Myocyte (in vitro differentiated cells): ENCODE data around the gene ARHGAP20. TPM values are rescaled to one million over a fixed set of nuclear protein-coding genes. Genes with fewer than 3 reads are reported as not detected.
"Not testable (repeated sequence)": the region's sequence is repeated elsewhere in the genome, so short reads cannot be mapped to it uniquely, and the experiment has no call there.

Source experiments
- DNase-seq: peaks from one replicate; pipeline ENCODE4 v3.0.0-alpha.2; 2012; ENCODE audit warnings: low read depth
- total RNA-seq: library from RNA; depleted of rRNA; stranded (reverse); fragments of >200 nt; gene quantifications from 2 replicates; pipeline ENCODE4 v1.2.3, GENCODE V29; 2014

ARHGAP20 gene
- total RNA-seq, 1 donor from 2014 or later, result 0.59 TPM

GRCh38 chr11:110715541-110715940 lies 3.3 kb upstream of the ARHGAP20 start:
- peak; percentile 26 for DNase-seq

DNA sequence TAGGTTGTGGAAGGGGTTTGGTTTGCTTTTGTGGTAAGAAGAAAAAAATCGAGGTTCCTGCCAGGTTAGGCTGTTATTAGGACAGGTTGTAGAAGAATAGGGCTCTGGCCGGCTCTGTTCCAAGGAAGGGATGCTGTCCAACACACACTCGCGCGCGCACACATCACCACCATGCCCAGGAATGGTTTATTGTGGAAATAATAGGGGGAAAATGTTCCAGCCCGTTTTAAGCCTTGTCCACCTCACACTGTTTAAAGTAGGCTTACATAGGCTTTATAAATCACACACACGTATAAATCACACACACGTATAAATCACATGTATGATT lies 1.2 kb upstream of the ARHGAP20 start:
- no peak for DNase-seq

DNA sequence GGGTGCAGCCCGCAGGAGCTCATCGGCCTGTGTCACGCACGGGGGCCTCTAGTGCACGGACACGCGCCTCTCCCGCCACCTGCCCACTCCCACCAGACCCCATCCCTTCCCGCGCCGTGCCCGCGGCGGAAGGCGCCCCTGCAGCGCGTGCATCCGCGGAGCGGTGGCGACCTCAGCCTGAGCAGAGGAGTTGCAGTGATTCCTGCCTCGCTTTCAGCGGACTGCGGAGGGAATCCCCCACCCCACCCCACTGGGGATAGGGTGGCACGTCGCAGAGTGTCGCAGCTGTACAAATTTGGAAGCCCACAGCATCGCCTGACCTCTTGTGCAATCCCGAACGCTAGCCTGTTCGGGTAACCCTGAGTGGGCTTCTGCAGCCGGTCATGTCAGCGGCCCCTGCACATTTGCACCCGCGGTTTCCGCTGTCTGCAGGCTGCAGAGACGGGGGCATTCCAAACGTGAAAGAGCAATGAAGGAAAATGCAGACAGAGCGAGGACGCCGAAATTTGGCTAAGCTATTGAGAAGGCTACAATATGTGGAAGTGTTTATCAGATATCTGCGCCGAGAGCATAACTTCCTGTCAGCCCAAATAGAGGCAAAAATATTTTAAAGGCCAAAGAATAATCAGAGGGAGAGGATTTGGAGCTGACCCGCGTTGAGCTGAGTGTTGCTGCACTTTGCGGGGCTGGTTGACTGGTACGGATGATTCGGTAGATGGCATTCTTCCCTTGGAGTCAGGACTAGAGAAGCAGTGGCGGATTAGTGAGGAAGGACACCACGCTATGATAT lies 617 bp upstream of the ARHGAP20 start:
- peak; percentile 51 for DNase-seq

DNA sequence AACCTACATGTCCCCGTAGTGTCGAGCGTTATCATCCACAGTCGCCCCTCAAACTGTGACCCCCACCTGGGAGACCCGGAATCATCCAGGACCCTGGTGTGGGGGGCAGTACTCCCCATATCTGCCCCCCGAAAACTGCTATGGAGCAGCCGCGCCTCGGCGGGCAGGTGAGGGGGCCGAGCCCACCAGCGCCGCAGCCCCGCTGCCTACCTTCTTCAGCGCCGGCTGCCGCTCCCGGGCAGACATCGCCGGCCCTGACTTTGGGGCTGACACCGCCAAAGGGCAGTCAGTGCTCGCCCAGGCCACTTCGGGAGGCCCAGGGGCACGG lies 825 bp downstream of the ARHGAP20 start:
- no peak for DNase-seq

- peak; percentile 47 for DNase-seq
Observed at GRCh38 chr11:110710628-110711381, 1.4 kb downstream of the ARHGAP20 start.

DNA sequence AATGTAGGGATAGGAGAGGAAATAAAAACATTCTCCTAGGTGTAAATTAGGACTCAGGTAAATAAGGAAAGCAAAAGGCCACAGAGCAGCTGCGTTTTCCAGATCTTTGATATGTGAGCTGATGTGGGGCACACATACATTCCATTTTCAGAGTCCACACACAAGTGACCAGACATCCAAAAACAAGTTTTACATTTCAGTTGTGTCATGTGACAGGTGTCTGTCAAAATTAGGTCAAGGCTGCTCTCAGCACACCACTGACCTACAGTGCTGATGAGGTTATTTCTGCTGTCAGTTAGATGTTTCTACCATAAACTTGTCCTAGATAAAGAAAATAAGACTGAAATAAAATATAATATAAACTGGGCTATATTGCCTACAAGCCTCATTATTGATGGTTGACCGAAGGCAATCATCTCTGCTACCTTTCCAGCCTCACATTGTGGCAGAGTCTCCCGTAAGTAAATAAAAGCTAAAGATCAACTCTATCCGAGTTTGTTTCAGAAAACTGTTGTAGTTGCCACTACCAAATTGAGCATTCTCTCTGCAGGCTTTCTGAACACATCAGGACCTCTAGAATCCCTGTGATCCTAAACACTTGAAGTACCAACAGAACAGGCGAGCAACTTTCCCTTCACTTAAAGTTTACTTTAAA lies 7.9 kb downstream of the ARHGAP20 start:
- DNase-seq, result peak; percentile 30

- DNase-seq, result no peak
Observed at GRCh38 chr11:110691926-110692325, 20.3 kb downstream of the ARHGAP20 start.

DNA sequence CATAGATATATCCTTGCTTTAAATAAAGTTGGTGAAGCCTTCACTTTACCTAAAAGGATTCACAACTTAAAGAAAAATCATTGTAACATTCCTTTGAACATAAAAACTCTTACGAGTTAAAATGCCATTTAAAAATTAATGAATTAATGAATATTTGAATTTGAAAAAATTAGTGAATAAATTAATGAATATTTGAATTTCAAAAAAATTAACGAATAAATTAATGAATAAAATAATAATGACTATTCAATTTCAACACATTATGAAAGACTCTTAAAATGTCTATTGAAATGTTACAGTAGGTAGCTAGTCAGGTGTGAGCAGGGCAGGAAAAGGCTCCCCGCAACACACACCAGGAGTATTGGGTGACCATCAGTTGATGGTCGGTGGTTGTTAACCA lies 22.9 kb downstream of the ARHGAP20 start:
- no peak for DNase-seq

DNA sequence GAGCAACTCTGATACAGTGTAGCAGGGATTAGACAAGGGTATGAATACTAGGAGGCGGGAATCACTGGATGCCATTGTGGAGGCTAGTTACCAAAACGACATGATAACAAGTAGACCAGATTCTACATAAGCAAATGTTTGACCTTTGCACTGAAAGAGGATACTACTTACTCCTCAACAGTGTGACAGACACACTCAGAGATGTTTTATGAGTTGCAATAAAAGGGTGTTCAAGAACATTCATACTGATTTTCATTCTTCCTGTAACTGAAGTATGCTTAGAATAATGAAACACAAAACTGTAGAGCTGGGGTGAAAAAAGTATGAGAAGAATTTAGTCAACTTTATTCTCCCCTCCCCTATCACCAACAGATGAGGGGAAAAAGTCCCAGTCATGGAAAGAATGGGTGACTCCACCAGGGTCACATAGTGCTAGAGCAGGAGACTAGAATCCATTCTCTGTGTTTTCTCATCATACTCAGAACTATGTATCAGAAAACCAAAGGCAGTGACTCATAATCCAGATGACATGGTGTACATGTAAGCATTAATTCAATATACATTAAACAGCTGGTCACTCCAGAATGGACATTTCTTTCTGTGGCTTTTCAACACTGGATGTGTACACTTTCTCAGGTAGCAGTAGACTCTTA lies 32.8 kb downstream of the ARHGAP20 start:
- DNase-seq, result no peak

- no peak for DNase-seq
Observed at GRCh38 chr11:110675548-110675947, 36.7 kb downstream of the ARHGAP20 start.

GRCh38 chr11:110665689-110666465 lies 46.4 kb downstream of the ARHGAP20 start:
- no peak for DNase-seq

- DNase-seq, result no peak
Observed at GRCh38 chr11:110655967-110656366, 56.3 kb downstream of the ARHGAP20 start.

DNA sequence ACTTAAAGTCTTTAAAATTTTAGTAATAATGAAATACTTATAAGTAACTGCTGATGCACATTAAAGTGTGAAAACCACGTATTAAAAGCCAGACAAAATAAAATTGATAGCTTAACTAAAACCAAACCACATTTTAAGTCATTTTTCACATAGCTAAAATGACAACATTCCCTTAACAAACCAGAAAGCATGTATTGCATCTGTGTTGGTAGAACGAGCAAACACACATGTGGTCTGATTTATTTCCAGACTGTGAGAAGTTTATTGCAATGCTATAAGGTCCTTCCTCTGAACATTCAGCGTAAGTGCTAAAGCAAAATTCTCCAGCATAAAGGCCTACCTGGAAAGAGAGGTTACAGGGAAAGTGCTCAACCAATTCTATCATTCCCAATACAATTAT lies 57.8 kb downstream of the ARHGAP20 start:
- no peak for DNase-seq

- DNase-seq, result no peak
Observed at GRCh38 chr11:110645253-110645652, 67.0 kb downstream of the ARHGAP20 start.

- DNase-seq, result no peak
Observed at GRCh38 chr11:110634370-110634769, 77.9 kb downstream of the ARHGAP20 start.

DNA sequence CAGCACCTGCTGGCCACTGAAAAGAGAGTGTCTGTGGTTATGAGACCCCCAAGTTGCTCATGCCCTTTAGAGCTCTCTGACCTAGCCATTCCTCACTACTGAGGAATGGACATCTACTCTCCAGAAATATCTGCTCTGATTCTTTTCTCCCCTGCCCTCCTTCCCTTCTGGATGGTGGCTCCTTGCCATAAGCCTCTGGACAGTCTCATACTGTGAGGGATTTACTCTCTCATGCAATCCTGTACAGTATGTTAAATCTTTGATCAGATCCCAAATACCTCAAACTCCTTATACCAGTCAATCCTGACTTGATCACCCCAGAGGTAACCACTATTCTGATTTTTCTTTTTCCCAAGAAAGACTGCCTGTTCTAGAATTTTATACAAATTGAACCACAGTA lies 80.7 kb downstream of the ARHGAP20 start:
- DNase-seq, result peak; percentile 5

DNA sequence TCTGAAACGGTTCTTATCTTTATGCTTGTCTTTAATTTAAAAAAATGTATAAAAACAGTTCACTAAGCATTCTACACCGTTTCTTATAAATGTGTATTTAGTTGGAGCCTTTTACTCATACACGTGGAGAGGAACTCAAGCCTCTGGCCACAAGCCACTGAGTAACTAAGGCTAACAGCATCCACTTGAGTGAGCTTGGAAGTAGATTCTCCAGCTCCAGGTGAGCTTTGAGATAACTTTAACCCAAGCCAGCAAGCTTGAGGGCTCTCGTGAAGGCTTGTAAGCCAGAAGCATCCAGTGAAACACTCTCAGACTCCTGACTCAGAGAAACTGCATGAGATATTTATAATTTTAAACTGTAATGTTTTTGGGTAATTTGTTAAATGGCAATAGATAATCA lies 82.6 kb downstream of the ARHGAP20 start:
- DNase-seq, result no peak

DNA sequence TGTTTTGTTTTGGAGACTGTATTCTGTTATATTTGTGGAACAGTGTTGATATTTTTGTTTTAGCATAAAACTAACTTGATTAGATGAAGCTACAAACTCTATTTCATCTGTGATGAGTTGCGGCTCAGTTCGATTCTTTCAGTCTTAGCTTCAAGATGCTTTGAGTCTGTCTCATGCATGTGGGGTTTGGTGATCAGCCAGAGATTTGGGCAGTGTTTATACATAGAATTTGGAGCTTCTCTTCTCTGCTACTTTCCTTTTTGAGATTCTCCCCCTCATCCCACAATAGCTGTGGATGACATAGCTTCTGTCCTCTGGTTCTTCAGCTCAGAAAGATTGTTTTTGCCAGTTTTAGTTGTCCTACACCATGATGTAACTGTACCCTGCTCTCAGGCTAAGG lies 90.4 kb downstream of the ARHGAP20 start:
- DNase-seq, result peak; percentile 3

DNA sequence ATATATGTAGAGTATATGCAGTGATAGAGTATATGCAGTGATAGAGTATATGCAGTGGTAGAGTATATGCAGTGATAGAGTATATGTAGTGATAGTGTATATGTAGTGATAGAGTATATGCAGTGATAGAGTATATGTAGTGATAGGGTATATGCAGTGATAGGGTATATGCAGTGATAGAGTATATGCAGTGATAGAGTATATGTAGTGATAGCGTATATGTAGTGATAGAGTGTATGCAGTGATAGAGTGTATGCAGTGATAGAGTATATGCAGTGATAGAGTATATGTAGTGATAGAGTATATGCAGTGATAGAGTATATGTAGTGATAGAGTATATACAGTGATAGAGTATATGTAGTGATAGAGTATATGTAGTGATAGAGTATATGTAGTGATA lies 92.9 kb downstream of the ARHGAP20 start:
- not testable (repeated sequence) for DNase-seq

DNA sequence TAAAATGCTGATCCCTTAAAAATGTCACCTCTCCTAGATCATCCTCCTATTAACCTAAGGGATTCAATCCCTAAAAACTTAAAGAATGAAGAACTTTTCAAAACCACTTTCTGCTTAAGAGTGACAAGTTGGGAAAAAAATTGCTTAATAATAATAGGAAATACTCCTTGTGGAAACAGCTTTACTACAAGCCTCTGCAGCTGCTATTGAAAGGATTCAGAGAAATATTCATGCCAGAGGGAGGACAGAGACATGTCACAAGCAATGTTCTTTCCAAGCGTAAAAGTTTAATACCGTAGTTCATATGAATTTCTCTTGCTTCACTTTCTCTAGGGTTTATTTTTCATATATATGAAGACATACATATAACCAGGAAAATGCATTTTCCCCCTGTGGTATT lies 98.2 kb downstream of the ARHGAP20 start:
- no peak for DNase-seq
